Superior temporal gyrus (tissue), 1 donor: ENCODE data around the gene NME7.

Experiments
- DNase-seq: peaks from one replicate; pipeline ENCODE4 v3.0.0-alpha.2; 2016; ENCODE audit errors: extremely low spot score

The NME7 gene

DNA sequence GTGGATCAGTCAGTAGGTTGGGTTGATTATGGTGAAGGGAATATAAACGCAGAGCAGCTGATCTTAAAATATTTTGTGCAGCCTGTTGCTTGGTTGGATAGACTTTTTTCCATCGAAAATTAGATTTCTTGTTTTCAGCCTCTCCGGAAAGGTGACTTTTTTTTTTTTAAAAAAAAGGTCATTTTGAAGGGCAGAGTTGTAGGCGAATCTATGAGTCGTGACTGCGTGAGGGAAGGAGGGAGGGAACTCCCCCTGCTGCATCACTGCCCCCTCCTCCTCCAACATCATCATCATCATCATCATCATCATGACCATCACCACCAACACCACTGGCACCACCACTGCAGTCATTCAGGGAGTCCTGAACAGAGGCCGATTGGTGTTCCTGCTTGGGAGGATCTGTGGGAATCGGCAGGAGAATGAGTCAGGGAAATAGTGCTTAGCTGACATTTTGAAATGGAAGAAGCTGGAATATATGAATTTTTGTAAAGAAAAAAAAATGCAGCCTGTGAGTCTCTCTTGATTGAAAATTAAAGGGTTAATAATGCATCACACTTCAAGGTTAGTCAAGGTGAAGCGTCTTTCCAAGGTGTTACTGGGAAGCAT lies 259.9 kb downstream of the NME7 start:
- DNase-seq, result no peak

DNA sequence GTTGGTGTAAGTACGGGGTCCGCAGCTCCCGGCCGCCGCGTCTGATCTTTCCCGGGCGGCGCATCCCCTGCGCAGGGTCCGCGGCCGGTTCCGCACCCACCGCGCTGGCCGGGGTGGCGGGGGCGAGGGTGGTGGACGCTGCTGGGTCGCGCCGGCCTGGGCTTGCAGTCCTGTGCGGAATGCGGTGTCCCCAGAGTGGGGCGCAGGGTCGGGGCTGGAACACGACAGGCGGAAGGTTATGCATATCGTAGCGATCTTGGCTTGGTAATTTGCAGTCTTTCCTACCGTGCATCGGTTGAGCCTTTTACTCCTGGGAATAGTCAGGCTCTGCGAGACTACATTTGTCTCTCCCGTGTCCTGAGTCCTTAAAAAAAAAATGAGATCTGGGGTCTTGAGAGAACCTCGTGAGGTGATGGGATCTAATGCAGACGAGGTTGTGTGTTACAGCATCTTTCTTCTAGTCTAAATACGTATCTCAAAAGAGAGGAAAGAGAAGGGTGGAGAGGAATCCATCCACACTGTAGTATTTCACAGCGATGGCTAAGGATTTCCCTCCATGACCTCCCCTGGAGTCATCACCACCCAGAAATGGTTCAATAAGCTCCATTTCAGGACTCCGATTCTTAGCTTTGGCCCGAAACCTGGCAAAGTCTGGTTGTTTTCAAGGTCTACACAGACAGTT lies 260.5 kb downstream of the NME7 start:
- no peak for DNase-seq

DNA sequence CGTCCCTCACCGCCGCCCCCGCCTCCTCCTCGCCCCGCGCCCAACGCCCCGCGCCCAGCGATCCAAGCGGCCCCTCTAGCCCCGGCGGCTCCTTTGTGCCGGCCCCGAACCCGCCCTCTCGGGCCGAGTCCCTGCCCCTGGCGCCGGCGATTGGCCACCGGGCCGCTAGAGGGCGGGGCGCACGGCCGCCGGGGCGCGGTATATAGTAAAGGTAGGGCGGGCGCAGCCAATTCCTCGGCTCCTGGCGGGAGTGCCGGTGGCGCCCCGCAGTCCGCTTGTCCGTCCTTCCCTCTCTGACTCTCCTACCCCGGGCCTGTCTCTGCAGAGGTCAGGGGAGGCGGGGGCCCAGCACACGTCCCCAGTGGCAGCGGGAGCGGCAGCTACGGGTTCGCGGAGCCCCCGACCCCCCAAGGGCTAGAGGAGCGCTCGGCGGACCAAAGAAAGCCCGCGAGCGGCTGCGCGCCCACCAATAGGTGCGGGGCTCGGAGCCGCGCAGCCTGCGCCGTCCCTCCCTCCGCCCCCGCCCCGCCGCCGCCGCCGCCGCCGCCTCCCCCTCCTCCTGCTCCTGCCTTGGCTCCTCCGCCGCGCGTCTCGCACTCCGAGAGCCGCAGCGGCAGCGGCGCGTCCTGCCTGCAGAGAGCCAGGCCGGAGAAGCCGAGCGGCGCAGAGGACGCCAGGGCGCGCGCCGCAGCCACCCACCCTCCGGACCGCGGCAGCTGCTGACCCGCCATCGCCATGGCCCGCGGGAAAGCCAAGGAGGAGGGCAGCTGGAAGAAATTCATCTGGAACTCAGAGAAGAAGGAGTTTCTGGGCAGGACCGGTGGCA lies 261.3 kb downstream of the NME7 start, which contains the start of gene ATP1B1:
ATP1B1 (plus strand) TSS at position 596 of the 826 bp plus-strand sequence; CDS start at position 736, 140 bp downstream.
- DNase-seq, result peak; percentile 92

DNA sequence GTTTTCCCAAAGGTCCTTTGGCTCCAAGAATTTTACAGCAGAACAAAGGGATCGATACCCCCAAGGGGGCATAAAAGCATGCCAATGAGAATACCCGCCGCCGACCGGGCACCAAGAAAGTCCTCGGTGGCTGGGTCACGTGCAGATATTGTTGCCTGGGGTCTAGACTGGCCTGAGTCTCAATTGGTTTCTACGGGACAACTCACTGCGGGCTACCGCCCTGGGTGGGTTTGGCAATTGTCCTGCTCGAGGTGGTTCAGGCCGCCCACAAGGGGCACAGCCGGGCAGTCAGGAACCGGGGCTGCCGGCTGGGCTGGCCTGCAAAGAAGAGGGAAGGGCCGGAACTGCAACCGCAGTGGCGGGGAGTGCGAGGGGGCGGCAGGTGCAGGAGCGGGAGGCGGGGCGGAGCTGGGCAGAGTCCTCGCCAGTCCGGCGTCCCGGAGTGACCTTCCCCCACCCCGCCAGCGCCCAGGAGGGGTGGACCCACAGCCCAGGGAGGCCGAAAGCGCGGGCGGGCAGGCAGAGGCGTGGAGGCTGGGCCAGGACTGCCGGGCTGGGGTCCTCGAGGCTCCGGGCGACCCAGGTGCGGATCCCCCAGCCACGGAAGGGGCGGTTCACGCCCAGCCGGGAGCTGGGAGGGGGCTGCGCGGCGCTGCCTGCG lies 262.0 kb downstream of the NME7 start:
- peak; percentile 69 for DNase-seq

DNA sequence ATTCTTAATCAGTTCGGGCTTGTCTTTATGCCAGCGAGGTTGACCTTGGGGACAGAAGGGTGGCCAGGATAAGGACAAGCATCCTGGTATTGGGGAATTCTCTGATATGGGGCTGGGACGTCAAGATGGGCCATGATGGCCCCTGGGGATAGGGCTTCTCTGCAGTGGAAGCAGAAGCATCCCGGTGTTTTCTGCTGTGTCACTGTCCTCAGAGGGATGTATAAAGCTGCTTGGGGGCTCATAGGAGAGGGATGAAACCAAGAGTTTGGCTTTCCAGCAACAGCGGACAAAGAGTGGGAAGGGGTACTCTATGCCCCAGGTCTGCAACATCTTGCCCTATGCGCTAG lies 262.5 kb downstream of the NME7 start:
- DNase-seq, result no peak

DNA sequence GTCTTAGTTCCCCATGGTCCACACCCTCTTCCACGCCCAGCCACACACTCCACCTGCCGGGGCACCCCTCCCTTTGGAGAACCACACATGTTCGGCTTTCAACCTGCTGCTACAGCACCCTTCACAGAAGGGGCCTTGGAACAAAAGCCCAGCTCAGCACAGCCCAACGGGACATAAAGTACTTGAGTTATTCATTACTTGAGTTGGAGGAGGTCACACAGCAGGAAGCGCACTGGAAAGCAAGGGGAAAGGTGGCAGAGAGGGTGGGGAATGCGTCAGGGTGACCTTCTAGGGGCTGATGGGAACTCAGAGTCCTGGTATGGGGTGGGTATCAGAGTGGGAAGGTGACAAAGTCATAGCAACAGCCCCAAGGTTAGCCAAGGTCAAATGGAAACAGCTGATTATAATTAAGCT lies 264.1 kb downstream of the NME7 start:
- no peak for DNase-seq

DNA sequence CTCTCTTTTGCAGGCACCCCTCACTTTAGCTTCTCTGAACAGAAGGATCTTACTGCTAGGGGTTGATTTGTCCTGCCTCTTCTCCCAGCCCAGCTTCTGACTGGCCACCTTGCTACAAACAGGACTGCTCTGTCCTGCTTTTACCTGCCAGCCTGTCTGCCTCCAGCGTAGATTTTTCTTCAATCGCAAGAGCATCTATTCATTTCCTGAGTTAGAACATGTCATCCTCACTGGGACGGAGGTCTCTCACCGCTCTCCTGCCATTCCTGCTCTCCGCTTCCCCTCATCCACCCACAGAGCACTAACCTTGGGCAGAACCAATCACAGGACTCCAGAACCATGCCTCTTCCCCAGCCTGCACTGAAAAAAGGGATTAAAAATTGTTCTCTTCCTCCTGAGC lies 264.6 kb downstream of the NME7 start:
- DNase-seq, result no peak

DNA sequence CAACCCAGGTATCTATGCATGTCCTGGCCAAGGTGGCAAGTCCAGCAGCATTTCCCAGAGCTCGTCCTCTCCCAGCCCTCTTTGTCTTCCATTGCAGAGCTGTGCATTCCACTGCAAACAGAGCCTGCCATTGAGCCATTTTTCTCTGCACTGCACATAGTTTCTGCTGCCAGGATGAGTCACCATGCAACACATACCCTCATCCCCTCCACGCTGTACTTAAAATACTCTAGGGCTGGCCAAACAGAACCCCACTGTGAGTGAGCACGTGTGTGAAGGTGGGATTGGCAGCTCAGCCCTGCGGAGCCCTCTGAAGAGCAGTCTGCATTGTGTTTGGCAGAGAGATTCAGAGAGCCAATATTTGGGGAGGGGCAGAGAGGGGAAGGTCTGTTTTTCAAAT lies 265.0 kb downstream of the NME7 start:
- peak; percentile 83 for DNase-seq

DNA sequence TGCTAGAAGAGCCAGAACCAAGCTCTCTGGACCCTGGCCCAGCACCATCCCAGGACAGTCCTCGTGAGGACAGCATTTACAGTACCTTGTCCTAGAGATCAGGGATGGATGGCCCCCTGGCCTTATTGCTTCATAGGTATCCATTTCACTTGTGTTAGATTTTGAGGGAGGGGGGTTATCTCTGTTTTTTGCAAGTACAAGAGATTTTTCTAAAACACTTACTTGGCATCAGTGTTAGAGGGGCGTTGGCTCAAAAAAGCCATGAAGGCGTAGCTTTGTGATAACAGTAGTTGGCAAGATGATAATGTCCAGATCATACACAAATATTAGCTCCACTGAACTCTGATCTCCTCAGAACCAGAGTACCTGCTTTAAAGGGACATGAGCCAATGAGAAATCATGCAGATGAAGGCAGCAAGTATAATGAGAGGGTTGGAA lies 266.9 kb downstream of the NME7 start:
- DNase-seq, result no peak

DNA sequence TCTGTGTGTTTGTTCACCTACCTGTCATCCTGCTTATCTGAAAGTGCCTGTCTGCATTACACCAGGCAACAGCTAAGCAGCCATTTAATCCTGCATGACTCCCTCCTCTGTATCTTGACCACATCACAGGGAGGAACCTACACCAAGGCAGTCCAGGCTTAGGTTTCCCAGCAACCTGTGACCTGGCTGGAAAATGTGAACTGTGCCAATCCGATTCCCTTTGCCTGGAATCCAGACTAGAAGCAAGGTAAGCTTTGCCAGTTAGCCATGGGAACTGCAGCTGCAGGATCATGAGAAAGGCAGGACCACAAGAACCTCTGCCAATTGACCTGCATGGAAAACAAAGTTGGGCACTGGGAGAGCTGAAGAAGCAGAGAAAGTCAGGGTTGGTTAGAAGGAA lies 267.4 kb downstream of the NME7 start:
- no peak for DNase-seq

DNA sequence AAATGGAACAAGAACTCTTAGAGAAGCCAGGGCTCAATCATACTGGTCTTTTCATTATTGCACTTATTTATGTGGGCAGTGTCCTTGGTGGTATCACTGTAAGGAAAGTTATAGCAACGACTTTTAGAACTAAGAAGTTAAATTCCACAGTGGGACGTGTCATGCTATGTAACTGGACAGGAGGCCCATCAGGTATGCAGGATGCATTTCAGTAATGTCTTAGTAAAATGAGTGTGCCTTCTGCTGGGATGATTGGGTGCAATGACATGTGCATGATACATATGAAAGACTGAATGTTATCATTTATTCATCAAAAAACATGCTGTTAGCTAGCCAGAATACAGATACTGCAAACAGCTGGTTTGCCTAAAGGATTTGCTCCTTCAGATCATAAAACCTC lies 268.0 kb downstream of the NME7 start:
- no peak for DNase-seq

DNA sequence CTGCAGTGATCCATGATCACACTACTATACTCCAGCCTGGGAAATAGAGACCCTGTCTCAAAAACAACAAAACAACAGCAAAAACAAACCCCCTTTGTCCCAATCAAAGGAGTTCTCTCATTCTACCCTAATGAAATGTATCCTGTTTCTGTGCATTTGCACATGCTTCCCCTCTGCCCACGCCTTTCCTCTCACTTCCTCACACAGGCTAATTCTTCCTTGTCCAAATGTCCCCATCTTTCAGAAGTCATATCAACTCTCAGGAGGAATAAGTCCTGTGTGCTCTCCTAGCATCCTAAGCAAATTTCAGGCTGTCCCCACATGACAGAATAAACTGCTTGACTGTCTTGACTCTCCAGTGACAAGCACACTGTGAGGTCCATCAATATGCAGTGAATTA lies 269.2 kb downstream of the NME7 start:
- no peak for DNase-seq

DNA sequence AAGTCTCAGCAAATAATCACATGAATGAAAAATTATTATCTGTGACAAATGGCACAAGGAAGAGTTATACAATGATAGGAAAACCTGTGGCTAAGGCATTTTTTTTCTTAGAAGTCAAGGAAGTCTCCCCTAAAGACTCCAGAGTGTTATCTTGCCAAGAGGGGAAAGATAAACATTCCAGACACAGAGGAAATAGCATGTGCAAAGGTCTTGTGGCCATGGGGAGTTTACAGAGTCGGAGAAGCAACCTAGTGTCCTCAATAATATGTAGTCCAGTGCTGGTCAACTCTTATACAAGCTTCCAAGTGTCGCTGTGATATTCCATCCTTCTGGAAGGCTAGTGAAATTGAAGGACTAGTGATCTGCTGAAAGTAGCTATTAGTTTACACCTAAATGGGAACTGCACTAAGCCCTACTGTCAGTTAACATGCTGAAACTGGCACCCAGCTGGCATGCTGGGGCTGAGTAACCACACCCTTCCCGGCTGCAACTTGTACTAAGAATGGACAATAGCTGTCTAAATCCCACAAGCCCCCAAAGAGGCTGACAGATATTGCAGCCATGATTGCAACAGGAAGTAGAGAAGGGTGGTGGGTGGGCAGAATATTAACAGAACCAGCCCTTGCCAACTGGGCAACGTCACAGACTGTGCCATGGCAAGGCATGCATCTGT lies 272.6 kb downstream of the NME7 start:
- no peak for DNase-seq

DNA sequence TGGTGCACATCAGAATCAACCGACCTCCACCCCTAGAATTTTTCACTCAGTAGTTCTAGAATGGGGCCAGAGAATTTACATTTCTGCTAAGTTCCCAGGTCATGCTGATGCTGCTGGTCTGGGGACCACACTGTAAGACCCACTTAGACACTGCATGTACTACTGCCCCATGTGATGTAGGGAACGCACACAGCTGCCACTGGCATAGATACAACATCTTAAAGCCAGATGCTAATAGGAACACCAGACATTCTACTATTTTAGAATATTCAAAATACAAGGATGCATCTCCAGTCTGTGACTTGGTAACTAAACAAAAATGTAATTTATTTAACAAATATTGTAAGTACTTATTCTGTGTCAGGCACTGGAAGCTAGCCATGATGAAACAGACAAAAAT lies 275.2 kb downstream of the NME7 start:
- DNase-seq, result no peak

DNA sequence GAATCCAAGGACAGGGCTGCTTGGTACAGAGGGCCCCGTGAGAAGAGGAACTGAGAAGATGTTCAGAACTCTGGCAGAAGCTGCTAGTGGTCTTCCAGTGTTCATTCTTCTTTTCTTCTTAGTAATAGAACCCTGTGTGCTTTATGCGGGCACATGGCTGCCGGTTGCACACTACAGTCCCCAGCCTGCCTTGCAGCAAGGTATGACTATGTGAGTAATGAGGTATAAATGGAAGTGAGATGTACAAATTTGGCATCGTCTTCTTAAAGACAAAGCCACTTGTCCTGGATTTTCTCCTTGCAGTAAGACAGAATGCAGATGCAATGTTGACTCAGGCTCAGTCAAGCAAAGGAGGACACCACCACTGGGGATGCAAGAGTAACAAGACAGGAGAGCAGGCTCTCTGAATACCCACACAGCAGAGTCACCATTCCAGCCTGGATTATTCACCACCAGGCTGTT lies 276.1 kb downstream of the NME7 start:
- DNase-seq, result peak; percentile 80

DNA sequence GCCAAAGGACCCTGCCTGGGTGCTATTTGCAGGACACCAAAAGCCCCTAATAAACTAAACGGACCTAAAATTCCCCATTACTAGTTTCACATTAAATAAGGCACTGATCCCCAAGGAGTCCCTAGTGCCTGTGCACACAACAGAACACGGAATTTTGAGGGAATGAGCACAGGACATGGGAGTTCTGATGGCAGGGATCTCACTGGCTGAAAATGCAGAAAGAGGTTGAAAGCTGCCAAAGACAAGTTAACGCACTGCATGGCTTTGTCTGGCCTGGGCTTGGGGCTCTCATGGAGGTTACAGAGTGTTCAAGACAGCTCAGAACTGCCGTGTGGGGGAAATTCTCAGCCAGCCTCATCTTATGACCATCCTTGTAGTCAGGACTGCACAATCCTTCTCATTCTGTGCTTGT lies 276.7 kb downstream of the NME7 start:
- peak; percentile 78 for DNase-seq

DNA sequence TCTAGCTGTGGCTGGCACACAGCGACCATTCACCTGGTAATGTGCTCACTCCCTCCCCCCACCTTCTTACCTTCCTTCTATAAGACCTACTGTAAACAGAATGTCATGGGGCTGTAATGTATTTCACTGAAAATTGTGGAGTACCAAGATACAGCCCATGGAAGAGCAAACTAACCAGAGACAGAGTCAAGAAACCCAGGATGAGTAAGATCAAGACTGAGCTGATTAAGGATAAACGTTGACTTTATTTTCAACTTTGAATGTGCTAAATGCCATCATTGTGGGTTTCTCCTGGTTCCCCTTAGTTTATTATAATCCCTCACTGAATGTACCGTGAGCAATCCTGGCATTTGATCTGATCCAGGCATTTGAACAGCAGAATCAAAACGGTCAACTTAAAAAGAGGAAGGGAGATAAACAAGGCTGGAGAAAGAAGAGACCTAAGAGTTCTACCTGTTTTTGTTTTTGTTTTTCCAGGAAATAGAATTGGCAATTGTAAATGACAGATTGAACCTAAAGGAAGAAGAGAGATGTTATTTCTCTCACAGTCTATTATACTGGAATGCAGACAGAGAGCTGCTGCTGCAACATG lies 277.2 kb downstream of the NME7 start:
- DNase-seq, result no peak

DNA sequence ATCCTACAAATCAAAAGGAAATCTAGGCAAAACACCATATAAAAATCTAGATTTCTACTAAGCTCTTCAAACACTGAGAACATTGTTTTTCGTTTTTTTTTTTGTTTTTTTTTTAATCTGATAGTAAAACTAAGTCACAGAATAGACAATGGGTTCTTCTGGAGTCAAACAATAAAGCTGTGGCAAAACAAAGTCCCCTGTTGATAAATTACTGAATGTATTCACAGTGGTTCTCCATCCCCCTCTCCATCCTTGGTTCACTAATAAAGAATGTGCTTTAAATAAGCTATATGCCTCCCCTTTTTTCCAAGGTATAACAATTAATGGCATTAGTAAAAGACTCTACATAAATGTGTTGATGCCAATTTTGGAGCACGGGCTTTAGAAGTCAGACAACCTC lies 277.8 kb downstream of the NME7 start:
- peak; percentile 95 for DNase-seq

DNA sequence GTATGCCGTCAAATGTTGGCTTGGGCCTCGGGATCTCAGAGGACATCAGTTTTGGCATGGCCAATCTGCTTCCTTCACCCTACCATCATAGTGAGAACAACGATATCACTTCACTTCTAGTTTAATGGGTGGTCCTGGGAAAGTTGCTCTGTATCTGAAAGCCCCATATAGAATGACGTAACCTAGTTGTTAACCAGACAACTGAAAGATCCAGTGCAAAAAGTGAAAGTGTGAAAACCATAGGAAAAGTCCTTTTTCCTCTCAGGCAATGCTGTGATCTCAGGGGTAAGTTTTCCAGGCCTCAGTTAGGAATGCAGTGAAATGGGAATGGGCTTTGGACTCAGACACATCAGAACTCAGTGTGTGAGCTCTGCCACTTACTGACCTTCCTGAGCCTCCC lies 279.7 kb downstream of the NME7 start:
- peak; percentile 36 for DNase-seq

DNA sequence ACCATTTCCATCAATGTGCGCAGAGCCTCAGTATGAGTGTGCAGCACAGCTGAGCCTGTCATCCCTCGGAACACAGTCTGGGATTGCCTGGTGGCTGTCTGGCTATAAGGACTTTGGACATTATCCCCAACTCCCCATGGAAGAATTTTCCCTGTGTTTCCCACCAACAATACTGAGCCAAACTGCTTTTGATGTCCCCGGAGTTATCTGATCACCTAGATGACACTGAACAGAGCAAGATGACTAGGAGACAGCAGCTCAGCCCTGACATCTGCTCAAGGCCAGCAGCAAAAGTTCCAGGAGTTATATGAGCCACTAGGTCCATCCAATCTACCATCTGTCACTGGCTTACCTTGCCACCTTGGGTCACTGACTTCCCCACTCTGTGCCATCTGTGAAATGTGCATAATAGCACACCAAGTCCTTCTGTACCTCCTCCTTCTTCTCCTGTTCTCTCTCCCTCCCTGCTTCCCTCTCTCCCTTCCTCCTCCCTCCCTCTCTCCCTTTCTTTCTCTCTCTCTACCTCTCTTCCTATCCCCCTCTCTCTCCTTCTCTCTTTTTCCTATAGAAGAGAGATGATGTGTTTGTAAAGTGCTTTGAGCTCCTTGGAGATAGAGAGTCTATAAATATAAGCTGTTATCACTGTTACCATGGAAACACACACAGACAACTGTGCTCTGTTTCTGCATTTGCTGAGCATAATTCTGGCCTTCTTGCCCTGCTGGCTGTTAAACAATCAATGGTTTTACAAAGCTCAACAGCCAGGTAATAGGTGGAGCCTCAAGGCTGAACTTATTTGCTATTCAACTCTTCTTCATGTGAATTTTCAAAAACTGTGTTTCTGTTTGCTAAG lies 280.8 kb downstream of the NME7 start:
- peak; percentile 83 for DNase-seq
